KMS-11 (cell line): ENCODE data around the gene ZSWIM9.
"Not testable (repeated sequence)": the region's sequence is repeated elsewhere in the genome, so short reads cannot be mapped to it uniquely, and the experiment has no call there.

Experiments
- H2AFZ ChIP-seq: fragments of 200-600 bp; sonication (generic); 2 replicates; pipeline ENCODE4 v1.6.1; 2016; ENCODE audit warnings: antibody characterized with exemption, mixed run types, low read depth
- H3K27ac ChIP-seq: fragments of 200-600 bp; sonication (generic); 2 replicates; pipeline ENCODE4 v1.6.1; 2016; ENCODE audit warnings: mild to moderate bottlenecking, mixed run types
- H3K27me3 ChIP-seq: fragments of 200-600 bp; sonication (generic); 2 replicates; pipeline ENCODE4 v1.6.1; 2017; ENCODE audit warnings: mild to moderate bottlenecking, low read depth, mixed run types, moderate library complexity; ENCODE audit not compliant: insufficient read depth
- H3K36me3 ChIP-seq: fragments of 200-600 bp; sonication (generic); 2 replicates; pipeline ENCODE4 v1.6.1; 2017; ENCODE audit warnings: mild to moderate bottlenecking, mixed run types; ENCODE audit not compliant: insufficient read depth
- H3K4me1 ChIP-seq: fragments of 200-600 bp; sonication (generic); 2 replicates; pipeline ENCODE4 v1.6.1; 2016; ENCODE audit warnings: mild to moderate bottlenecking, low read depth, mixed run types; ENCODE audit not compliant: poor library complexity, severe bottlenecking
- H3K4me2 ChIP-seq: fragments of 200-600 bp; sonication (generic); 2 replicates; pipeline ENCODE4 v1.7.0; 2016; ENCODE audit warnings: mild to moderate bottlenecking, mixed run types
- H3K4me3 ChIP-seq: fragments of 200-600 bp; sonication (generic); IDR thresholded peaks from 2 replicates; pipeline ENCODE4 v1.6.1; 2017; ENCODE audit warnings: low read depth, low read length, mixed read lengths; ENCODE audit not compliant: insufficient read depth
- H3K79me2 ChIP-seq: fragments of 200-600 bp; sonication (generic); 2 replicates; pipeline ENCODE4 v1.6.1; 2016; ENCODE audit warnings: low read depth, mixed run types; ENCODE audit not compliant: insufficient read depth
- H3K9ac ChIP-seq: fragments of 200-600 bp; sonication (generic); 2 replicates; pipeline ENCODE4 v1.6.1; 2016; ENCODE audit warnings: mild to moderate bottlenecking, mixed run types
- H4K20me1 ChIP-seq: fragments of 200-600 bp; sonication (generic); 2 replicates; pipeline ENCODE4 v1.6.1; 2016; ENCODE audit warnings: mild to moderate bottlenecking, mixed run types; ENCODE audit not compliant: insufficient read depth
- CTCF ChIP-seq: fragments of 200-600 bp; sonication (generic); conservative IDR thresholded peaks from 2 replicates; pipeline ENCODE4 v1.6.1; 2017; ENCODE audit warnings: low read depth, mild to moderate bottlenecking, antibody characterized with exemption, low read length, moderate library complexity, mixed read lengths

The ZSWIM9 gene

GRCh38 chr19:48213959-48214358, 43.5 kb downstream of the ZSWIM9 start:
- H3K36me3 ChIP-seq = no peaks in the 10 kb centered on the region
- no peaks in the 10 kb centered on the region for H3K27me3 ChIP-seq
- H3K27ac ChIP-seq = no peak overlapping the region
- no peak overlapping the region for H3K4me3 ChIP-seq
- no peaks in the 10 kb centered on the region for H3K4me1 ChIP-seq
- no peak overlapping the region for H3K9ac ChIP-seq
- H3K4me2 ChIP-seq = no peak overlapping the region
- no peaks in the 10 kb centered on the region for H3K79me2 ChIP-seq
- H4K20me1 ChIP-seq = no peaks in the 10 kb centered on the region
- no peak for TF ChIP-seq CTCF
- H2AFZ ChIP-seq = no peak overlapping the region

GRCh38 chr19:48216933-48217332, 46.5 kb downstream of the ZSWIM9 start:
- Histone ChIP-seq H3K79me2 (no peaks in the 10 kb centered on the region), H2AFZ (no peak overlapping the region), H3K4me2 (no peak overlapping the region), H3K27me3 (no peaks in the 10 kb centered on the region), H3K36me3 (no peaks in the 10 kb centered on the region), H3K4me3 (no peak overlapping the region), H4K20me1 (no peaks in the 10 kb centered on the region), H3K4me1 (no peaks in the 10 kb centered on the region), H3K9ac (no peak overlapping the region), H3K27ac (no peak overlapping the region)
- TF ChIP-seq CTCF = no peak

GRCh38 chr19:48218997-48219396, 48.5 kb downstream of the ZSWIM9 start:
- Histone ChIP-seq H3K4me1 (no peaks in the 10 kb centered on the region), H3K36me3 (no peaks in the 10 kb centered on the region), H3K4me2 (no peak overlapping the region), H3K27me3 (no peaks in the 10 kb centered on the region), H3K4me3 (no peak overlapping the region), H3K79me2 (no peaks in the 10 kb centered on the region), H3K9ac (no peak overlapping the region), H3K27ac (no peak overlapping the region), H4K20me1 (no peaks in the 10 kb centered on the region), H2AFZ (no peak overlapping the region)
- no peak for TF ChIP-seq CTCF

- not testable (repeated sequence) for H3K4me3 ChIP-seq, H4K20me1 ChIP-seq, H3K9ac ChIP-seq, H3K36me3 ChIP-seq, H3K4me2 ChIP-seq, H3K27ac ChIP-seq, H3K79me2 ChIP-seq, H3K27me3 ChIP-seq, H3K4me1 ChIP-seq, H2AFZ ChIP-seq
Observed at GRCh38 chr19:48220784-48221183, 50.3 kb downstream of the ZSWIM9 start.

GRCh38 chr19:48221628-48222027, 51.1 kb downstream of the ZSWIM9 start:
- Histone ChIP-seq H3K9ac (no peak overlapping the region), H3K4me2 (no peak overlapping the region), H3K4me3 (no peak overlapping the region), H3K4me1 (no peaks in the 10 kb centered on the region), H3K27me3 (no peaks in the 10 kb centered on the region), H3K27ac (no peak overlapping the region), H2AFZ (no peak overlapping the region), H3K79me2 (no peaks in the 10 kb centered on the region), H3K36me3 (no peaks in the 10 kb centered on the region), H4K20me1 (no peaks in the 10 kb centered on the region)
- TF ChIP-seq CTCF = no peak
